HG02759 (cell line): ENCODE measurements around the gene DSE.
A peak's percentile ranks its signal among the peaks of the same experiment; 100 is the strongest.

Experiments
- ATAC-seq: cut with Tn5 transposase; IDR thresholded peaks from one replicate; pipeline ENCODE4 v1.9.1; 2021; ENCODE audit warnings: mild to moderate bottlenecking, moderate library complexity; ENCODE audit not compliant: unreplicated experiment

DSE gene

DNA sequence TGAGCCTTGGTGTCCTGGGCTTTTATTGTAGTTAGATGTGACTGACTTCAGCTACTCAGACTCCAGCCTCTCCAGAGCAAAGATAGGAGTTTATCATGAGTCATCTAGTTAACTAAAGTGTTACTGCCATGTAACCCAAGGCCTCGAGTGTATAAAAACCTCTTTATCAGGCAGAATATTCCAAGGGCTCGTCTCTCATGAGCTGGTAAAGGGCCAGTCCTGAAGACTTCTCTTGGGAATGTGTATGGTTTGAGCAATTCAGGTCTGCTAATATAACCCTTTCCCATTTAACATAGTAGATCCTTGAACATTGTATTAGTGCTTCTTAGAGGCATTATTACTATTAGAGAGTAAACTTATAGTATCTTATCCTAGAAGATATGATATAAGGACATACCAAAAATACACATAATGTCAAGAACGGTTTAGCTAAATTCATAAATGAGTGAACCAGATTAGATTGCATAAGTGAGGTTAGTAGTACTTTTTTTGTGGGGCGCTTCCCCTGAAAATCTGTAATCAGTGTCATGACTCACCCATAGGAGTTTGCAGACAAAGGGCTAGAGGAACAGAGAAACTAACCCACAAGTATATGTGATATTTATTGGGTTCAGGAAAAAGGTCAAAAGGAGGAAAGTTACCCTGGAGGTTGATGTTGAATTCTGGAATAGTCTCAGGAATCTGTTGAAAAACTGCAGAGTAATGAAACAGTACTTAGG, 16.0 kb downstream of the DSE start:
- ATAC-seq: peak; percentile 32

DNA sequence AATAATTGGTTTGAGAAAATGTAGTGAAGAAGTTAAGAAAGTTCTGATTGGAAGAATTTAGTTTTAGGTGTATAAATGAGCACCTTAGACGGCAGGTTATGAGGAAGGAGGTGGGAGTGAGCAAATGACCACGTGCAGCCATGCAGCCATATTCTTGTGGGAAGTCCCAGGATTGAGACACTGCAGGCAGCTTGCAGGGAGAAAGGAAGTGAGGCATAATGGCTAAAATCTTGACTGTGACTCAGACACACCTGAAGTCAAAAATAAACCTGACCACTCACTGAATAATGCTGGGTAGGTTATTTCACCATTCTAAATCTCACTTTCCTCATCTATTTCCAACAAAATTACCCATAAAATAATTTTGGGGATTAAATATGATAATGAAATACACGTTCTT, 16.6 kb downstream of the DSE start:
- ATAC-seq: peak; percentile 77

DNA sequence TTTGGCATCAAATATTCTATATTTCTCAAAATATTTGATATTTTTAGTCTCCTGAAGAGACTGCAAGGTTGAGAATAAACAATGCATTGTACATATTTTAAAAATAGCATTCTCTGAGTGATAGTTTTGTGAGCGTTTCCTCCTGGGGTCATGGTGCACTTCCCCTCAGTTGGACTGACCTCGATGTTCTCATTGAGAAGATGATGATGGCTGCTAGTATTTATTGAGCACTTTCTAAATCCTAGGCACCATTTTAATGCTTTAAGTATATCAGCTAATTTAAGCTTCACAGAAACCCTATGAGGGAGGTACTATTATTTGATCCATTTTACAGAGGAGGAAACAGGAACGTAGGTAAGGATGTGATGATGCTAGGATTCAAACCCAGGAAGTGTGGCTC, 18.2 kb downstream of the DSE start:
- ATAC-seq: no peak

DNA sequence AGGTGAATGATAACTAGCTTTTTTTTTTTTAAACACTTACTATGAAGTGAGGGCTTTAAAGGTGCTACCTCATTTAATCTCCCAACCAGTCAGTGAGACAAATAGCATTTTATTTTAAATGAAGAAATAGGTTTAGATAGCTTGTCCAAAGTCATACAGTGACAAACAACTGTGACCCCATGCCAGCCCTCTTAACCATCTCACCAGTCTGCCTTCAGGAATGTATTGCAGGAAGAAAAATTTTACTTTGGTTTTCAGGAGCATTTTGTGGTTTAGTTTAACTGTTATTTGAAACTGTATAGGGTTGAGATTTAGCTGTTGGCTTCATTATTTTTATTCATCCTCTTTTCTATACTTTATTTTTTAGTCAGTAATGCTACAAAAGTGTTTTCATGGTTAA, 18.6 kb downstream of the DSE start:
- no peak for ATAC-seq

DNA sequence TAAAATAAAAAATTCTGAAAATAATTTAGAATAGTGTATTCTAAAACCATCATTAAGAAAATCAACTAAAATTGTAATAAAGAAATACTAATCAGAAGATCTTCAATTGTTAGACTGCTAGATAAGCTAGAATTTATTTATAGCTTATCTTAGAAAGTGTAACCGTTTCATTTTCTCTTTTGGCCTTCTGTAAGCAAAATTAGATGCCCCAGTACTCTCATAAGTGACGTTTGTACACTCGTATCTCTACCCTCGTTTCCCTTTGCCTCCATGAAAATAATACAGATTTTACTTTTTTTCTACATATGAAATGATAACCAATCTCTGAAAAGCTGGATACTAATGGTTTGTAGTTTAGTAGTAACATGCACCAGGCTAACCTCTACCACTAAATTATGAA, 19.8 kb downstream of the DSE start:
- ATAC-seq: peak; percentile 38

DNA sequence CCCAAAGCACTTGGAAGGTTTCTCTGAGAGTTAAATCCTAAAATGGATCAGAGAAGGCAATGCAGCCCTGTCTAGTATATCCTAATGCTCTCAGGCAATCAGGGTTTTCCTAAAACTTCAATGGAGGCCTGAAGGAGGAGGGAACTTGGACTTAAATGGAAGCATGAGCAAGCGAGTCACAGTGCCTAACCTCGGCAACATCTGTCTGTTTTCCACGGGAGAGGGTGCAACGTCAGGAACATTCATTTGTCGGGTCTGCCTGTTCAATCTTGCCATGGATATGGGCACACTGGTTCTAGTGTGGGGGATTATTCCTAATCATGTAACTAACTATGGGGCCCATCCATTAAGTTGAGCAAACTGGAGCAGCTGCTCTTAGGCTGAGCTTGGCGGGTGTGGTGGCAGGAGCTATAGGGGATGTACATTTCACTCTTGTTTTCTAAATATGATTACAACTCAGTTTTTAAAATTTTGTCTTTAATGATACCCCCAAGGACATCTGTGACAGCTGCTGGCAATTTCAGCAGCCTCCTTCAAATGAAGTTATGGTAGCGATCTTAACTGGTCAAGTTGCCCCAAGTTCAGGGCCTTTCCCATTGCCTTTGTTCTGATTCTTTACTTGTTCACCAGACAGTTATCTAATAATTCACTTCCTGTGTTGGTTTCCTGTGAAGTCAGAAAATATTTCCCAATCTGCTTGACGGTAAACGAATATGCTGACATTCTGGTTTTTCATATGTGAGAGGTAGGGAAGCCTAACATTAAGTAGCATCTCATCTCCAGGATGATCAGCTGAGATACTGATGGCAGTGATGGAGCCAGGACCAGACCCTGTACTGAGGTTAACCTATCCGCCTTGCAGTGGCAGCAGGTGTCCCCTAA, 21.6 kb downstream of the DSE start:
- peak; percentile 37 for ATAC-seq

DNA sequence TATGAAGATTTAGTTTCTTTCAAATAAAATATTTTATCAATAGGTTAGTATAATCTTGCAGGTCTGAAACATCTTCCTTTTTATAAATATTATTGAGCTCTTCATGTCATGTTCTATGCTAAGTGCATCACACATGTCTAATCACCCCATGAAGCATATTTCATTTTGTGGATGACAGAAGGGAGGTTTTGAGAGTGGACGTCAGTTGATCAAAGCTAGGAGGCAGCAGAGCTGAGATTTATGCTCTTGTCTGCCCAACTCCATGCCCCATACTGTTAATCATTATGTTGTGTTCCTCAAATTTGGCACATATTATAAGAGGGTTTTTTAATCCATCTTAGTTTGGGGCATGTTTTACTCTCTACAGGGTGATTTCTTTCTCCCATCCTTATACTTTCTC, 22.7 kb downstream of the DSE start:
- no peak for ATAC-seq

DNA sequence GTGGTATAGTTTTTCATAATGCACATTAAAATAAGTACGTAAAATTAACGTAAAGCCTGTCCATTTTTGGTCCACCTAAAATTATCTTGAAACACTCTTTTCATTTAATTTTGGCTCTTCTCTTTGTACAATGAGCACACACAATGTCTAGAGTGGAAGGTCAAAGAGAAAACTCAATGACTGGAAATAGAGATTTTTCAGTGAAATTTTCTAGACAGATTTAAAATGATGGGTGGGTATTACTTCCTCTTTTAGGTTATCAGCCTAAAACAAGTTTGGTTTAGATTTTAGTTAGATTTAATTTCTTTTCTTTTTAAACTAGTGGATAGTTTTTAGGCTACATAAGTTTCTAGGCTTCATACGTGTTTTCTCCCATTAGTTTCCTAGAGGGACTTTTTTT, 24.9 kb downstream of the DSE start:
- ATAC-seq: no peak

DNA sequence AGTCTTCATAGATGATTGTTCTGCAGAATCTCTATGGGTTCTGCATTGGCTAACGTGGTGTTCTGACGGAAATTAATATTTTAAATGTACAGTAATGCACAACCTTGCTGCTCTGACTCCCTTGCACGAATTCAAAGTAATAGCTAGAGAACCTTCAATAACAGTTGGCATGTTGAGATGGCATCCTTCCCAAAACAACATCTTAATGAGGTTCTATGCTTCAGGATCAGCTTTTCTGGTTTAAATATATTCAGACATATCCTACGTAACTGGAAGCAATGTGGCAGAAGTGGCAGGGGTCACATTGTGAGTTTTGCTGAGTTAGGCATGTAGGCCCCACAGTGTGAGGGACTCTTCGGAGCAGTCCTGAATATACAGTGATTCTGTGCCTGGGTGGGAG, 25.7 kb downstream of the DSE start:
- ATAC-seq: no peak

DNA sequence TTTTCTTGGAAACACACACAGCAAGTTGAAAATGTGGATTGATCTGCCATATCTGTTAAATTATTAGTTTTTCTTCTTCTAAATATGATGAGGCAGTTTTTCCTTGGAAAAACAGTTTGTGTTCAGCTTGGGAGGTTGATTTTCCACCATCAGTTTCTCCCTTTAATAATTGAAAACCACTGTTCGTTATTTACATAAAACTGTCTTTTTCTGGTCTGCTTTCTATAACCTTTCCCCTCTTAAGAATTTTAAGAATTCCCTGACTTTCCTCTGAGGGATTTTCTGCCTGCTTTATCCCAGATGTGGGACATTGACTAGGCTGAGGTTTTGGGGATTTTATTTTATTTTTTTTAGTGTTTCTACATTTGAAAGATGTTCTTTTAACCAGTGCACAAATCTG, 27.2 kb downstream of the DSE start:
- ATAC-seq: no peak

DNA sequence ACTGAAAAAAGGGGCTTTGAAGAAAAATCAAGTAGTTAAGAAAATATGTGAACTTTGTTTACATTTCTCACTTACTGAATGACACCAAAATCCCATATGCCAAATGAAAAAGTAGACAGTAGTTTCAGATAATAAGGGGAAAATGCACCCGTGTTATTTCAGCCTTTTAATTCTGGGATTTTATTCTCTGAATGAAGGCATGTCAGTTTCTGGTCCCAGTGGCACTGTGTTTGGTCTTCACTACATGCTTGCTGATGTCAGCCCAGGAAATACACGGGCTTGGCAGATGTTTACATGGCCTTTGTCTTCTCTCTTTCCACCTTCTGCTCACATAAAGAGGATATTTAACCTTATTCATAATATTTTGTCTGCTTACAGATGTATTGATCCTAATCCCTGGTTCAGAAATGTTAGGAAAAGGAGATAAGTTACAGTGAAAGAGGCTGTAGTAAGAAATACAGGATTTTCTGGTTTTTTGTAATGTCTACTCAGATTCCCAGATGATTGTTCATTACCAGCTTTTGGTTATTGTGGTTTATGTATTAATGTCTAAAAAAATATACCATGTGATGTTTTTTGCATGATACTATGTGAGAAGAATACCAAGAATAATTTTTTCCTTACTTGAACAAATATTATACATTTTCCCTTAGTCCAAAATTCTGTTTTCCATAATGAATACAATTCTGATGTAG, 27.7 kb downstream of the DSE start:
- ATAC-seq: no peak

DNA sequence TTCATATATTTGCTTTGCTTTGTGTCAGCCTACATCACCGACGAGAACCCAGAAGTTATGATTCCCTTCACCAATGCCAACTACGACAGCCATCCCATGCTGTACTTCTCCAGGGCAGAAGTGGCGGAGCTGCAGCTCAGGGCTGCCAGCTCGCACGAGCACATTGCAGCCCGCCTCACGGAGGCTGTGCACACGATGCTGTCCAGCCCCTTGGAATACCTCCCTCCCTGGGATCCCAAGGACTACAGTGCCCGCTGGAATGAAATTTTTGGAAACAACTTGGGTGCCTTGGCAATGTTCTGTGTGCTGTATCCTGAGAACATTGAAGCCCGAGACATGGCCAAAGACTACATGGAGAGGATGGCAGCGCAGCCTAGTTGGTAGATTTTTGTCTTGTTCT, 28.5 kb downstream of the DSE start:
- ATAC-seq: no peak

DNA sequence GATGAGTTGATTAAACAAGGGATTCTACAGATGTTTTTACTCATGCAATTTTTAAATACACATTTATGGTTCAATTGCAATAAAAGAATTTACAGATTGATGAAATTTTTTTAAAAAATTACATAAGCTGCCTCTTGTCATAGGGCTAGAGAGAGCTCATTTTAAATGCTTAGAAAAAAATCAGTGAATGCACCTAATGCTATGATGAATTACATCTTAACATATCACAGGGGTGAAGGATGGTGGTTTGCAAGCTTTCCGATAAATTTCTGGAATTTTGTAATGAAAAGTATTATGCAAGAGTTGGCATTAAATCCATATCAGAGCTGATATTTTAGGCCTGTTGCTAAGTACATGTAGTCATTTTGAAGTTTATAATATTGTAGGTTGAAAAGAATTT, 29.6 kb downstream of the DSE start:
- ATAC-seq: no peak

DNA sequence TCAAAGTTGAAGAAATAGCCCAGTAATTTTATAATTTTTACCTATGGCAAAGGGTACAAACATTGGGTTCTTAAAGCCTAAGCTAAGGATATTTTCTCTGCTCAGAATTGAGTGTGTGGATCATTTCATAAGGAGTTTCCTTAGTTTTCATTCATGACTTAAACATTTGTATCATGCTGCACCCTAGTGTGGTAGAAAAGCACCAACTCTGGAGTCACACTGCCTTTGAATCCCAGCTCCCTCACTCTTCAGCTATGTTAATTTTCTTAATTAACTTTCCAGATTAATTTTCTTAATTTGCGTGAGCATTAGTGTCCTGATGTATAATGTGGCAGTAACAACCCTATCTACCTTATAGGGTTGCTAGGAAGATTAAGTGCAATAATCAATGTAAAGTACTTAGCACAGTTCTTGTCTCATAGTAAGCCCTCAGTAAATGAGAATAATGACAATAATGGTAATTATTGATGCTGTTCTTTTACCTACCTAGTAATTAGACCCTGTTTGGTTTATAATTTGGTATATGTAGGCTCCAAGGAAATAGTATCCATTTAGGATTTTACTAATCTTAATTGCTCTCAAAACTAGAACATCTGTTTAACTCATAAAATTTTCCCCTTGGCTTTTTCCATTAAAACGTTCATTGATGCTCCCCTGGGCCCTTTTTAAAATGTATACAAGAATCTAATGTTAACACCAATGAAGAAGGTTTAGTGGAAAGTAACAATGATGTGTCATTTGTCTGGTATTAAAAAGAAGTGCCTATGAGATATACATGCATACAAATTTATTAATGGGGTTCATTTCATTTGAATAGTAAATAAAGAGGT, 31.6 kb downstream of the DSE start:
- no peak for ATAC-seq

DNA sequence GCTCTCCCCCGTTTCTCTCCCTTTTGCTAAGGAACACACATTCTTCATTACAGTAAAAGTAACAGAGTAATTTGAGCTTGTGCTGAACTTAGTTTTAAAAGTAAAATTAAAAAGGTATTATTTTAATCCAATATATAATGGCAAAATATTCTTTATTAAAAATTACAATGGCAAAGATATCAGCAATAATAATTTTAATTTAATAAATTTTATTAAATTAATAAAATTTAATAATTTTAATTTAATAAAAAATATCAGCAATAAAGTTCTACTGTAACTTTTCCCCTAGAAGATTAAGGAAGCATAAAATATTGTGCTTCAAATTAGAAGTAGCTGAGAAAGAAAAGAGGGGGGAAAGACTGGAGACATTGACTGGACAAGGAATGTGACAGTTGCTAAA, 32.5 kb downstream of the DSE start:
- ATAC-seq: no peak

DNA sequence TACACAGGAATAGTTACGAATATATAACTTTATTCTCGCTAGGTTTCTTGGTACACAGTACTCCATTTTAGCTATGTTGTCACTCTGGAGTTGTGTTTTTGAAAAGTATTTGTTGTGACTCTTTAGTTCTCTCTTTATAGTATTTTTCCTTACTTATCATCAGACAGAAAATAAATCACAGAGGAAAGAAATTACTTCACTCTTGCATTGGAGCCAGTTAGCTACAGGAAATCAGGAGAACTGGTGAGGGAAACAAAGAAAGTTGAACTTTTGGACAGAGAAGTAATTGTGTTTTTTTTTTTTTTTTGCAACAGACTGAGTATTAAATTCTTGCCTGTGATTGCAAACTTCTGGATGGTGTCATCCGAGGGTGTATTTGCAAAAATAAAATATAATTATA, 33.9 kb downstream of the DSE start:
- no peak for ATAC-seq

DNA sequence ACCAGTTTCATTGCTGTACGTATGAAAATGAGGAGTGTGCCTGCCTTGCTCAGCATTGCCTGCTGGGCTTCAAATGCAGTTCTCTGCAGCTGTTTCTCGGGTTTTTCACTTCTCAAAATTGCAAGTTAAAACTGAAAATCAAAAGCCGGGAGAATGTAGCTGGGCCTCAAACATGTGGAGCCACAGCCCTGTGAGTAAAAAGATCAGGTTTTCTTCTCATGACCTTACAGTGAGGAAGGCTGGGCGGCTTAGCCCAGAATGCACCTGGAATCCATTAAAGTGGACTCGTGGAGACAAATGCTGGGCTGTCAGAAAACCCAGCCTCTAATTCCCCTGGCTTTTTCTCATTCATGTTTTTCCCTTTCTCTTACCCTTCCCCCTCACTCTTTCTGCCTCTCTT, 34.4 kb downstream of the DSE start:
- peak; percentile 79 for ATAC-seq

DNA sequence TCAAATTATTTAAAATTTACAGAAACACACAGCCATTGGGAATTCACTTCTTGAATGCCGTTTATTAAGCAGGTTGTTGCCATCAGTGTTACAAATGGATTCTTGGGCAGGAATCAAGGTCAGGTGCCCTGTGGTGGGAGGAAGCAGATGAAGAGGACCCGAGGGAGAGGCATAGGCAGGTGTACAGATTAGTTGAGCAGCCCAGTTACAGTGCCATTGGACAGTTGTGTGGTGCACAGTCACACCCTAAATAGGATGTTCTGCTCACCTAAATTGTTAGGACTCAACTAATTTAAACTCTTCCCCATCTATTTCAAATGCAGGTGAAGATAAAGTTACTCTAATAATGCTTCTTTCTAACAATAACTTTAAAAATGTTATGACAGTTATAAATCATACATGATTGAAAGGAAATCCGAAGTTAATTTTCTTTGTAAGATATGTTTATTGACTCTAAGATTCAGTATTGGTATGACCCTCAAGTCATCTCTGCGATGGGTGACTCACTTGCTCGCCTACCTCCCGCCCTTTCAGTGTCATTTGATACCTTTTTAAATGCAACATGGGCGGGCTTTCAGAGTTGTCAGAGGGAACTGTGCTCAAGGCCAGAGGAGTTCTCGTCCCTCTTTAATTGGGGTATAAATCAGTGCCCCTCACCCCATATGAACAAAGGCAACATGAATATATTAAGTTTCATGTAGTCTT, 35.1 kb downstream of the DSE start:
- ATAC-seq: no peak

DNA sequence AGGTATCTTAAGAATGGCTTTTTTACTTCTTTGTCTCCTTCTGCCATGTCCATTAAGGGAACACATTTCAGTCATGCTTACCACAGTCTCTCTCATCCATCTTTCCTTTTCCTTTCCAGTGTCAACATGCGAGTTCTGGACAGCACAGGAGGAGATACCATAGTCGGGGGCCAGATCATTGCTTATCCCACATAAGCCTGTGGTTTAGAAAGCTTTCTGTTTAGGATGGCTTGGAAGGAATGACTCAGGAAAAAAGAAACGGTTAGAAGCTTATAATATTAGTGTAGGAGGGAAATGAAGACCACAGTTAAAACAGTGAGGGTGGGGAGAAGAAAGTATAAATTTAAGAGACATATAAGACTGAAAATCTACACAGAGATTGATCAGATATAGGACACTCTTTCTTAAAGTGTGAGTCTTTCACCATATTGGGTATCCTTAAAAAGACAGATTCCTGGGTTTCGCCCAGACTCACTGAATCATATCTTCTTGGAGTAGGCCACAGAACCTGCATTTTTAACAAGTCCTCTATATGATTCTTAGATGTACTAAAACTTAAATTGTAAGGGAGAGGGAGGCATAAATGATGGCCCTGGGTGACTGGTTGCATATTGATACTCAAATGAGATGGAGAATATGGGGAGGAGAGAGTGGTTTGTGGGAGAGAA, 36.1 kb downstream of the DSE start:
- ATAC-seq: no peak

DNA sequence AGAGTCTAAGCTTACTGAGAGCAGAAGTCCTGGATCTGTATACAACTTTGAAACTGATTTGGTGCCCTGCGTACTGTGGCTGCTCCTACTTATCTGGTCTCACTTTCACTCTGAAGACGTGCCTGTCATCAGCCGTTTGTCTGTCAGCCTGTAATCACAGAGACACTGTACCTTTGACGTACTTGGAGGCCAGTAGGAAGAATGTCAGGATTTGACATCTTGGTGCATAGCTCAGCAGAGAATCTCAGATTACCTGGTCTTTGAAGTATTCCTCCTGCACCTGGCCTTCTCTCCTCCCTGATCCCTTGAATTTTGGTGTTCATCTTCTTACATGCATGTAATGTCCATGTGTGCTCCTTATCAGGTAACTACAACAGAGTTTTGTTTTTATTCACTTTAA, 37.7 kb downstream of the DSE start:
- ATAC-seq: no peak
